ENCODE results near the gene TCF7L2. TPM values are rescaled to one million over a fixed set of nuclear protein-coding genes. Genes with fewer than 3 reads are reported as not detected.

The TCF7L2 gene
- total and polyA plus RNA-seq, 2 donors (not counting 1 experiment from before 2014, with no cell fraction given): 3.4 to 5.0 TPM

GRCh38 chr10:112914288-112914952 lies 35.6 kb upstream of the TCF7L2 start:
- H3K36me3 ChIP-seq (ENCODE audit: control insufficient read depth, insufficient read depth, low read length): no peaks in the 10 kb centered on the region
- no peaks in the 10 kb centered on the region for H3K4me1 ChIP-seq (ENCODE audit: control insufficient read depth, extremely low read depth, insufficient read depth, low read length)
- no peak overlapping the region for H3K27ac ChIP-seq (ENCODE audit: insufficient read depth, low read length)
- no peaks in the 10 kb centered on the region for H3K27me3 ChIP-seq (ENCODE audit: control insufficient read depth, insufficient read depth, low read length)
- no peak overlapping the region for H3K4me3 ChIP-seq (replicated peaks in 1 of 4; ENCODE audit: control extremely low read depth in 1 of 4, insufficient read depth in 1 of 4, low read depth in 3 of 4, low read length in 4 of 4)
- H3K9me3 ChIP-seq (ENCODE audit: control insufficient read depth, insufficient read depth, low read depth, low read length): no peaks in the 10 kb centered on the region
- H3K9ac ChIP-seq (ENCODE audit: insufficient read depth, low read length): no peak overlapping the region
- no peaks in the 10 kb centered on the region for H3K79me2 ChIP-seq (ENCODE audit: control insufficient read depth, insufficient read depth, low read length)
- H3K4me2 ChIP-seq (ENCODE audit: extremely low read depth, insufficient read depth, low read length): no peak overlapping the region
- no peak for TF ChIP-seq CTCF (conservative IDR thresholded peaks at IDR 0.05 in 1 of 2, IDR thresholded peaks at IDR 0.05 in 1 of 2; ENCODE audit: low read depth in 1 of 2, low read length in 2 of 2)
- TF ChIP-seq EZH2 (IDR thresholded peaks at IDR 0.05; ENCODE audit: low read length, missing control alignments): no peak
- H2AFZ ChIP-seq (ENCODE audit: low read length): no peak overlapping the region
- no peaks in the 10 kb centered on the region for H4K20me1 ChIP-seq (ENCODE audit: control insufficient read depth, extremely low read depth, insufficient read depth, low read length)
- DNase-seq (ENCODE audit: low read depth in 2 of 2): no peak

GRCh38 chr10:112915590-112916572 lies 34.2 kb upstream of the TCF7L2 start:
- H3K9ac ChIP-seq (ENCODE audit: insufficient read depth, low read length): no peak overlapping the region
- H3K27ac ChIP-seq (ENCODE audit: insufficient read depth, low read length): no peak overlapping the region
- H4K20me1 ChIP-seq (ENCODE audit: control insufficient read depth, extremely low read depth, insufficient read depth, low read length): no peaks in the 10 kb centered on the region
- no peaks in the 10 kb centered on the region for H3K9me3 ChIP-seq (ENCODE audit: control insufficient read depth, insufficient read depth, low read depth, low read length)
- no peaks in the 10 kb centered on the region for H3K36me3 ChIP-seq (ENCODE audit: control insufficient read depth, insufficient read depth, low read length)
- peak; percentile 54 to 71 for DNase-seq (ENCODE audit: low read depth in 2 of 2)
- no peaks in the 10 kb centered on the region for H3K27me3 ChIP-seq (ENCODE audit: control insufficient read depth, insufficient read depth, low read length)
- peaks cover 3% of the 10 kb centered on the region for H3K4me1 ChIP-seq (ENCODE audit: control insufficient read depth, extremely low read depth, insufficient read depth, low read length)
- TF ChIP-seq CTCF (conservative IDR thresholded peaks at IDR 0.05 in 1 of 2, IDR thresholded peaks at IDR 0.05 in 1 of 2; ENCODE audit: low read depth in 1 of 2, low read length in 2 of 2) (no peak), EZH2 (IDR thresholded peaks at IDR 0.05; ENCODE audit: low read length, missing control alignments) (no peak)
- no peaks in the 10 kb centered on the region for H3K79me2 ChIP-seq (ENCODE audit: control insufficient read depth, insufficient read depth, low read length)
- no peak overlapping the region for H2AFZ ChIP-seq (ENCODE audit: low read length)
- no peak overlapping the region for H3K4me3 ChIP-seq (replicated peaks in 1 of 4; ENCODE audit: control extremely low read depth in 1 of 4, insufficient read depth in 1 of 4, low read depth in 3 of 4, low read length in 4 of 4)
- H3K4me2 ChIP-seq (ENCODE audit: extremely low read depth, insufficient read depth, low read length): no peak overlapping the region

GRCh38 chr10:112917681-112918080 lies 32.4 kb upstream of the TCF7L2 start:
- no peak overlapping the region for H3K27ac ChIP-seq (ENCODE audit: insufficient read depth, low read length)
- no peaks in the 10 kb centered on the region for H3K9me3 ChIP-seq (ENCODE audit: control insufficient read depth, insufficient read depth, low read depth, low read length)
- no peak overlapping the region for H2AFZ ChIP-seq (ENCODE audit: low read length)
- DNase-seq (ENCODE audit: low read depth in 2 of 2): no peak
- H3K79me2 ChIP-seq (ENCODE audit: control insufficient read depth, insufficient read depth, low read length): no peaks in the 10 kb centered on the region
- no peak overlapping the region for H3K9ac ChIP-seq (ENCODE audit: insufficient read depth, low read length)
- H3K36me3 ChIP-seq (ENCODE audit: control insufficient read depth, insufficient read depth, low read length): no peaks in the 10 kb centered on the region
- H3K4me1 ChIP-seq (ENCODE audit: control insufficient read depth, extremely low read depth, insufficient read depth, low read length): peaks cover 3% of the 10 kb centered on the region
- no peak for TF ChIP-seq EZH2 (IDR thresholded peaks at IDR 0.05; ENCODE audit: low read length, missing control alignments)
- no peak for TF ChIP-seq CTCF (conservative IDR thresholded peaks at IDR 0.05 in 1 of 2, IDR thresholded peaks at IDR 0.05 in 1 of 2; ENCODE audit: low read depth in 1 of 2, low read length in 2 of 2)
- no peak overlapping the region for H3K4me3 ChIP-seq (replicated peaks in 1 of 4; ENCODE audit: control extremely low read depth in 1 of 4, insufficient read depth in 1 of 4, low read depth in 3 of 4, low read length in 4 of 4)
- no peaks in the 10 kb centered on the region for H3K27me3 ChIP-seq (ENCODE audit: control insufficient read depth, insufficient read depth, low read length)
- H3K4me2 ChIP-seq (ENCODE audit: extremely low read depth, insufficient read depth, low read length): no peak overlapping the region
- no peaks in the 10 kb centered on the region for H4K20me1 ChIP-seq (ENCODE audit: control insufficient read depth, extremely low read depth, insufficient read depth, low read length)
